Measurements from ENCODE around the gene ZFP1. TPM values are rescaled to one million over a fixed set of nuclear protein-coding genes. Genes with fewer than 3 reads are reported as not detected.

ZFP1 gene
- total RNA-seq, 3 donors from 2014 or later = 7.0 to 16.0 (median 12.5) TPM

GRCh38 chr16:75181630-75182029 is 33.3 kb downstream of the ZFP1 start:
- intact Hi-C loops (cut with DNase I; ENCODE audit: low total_unique reads) = no loop called here
- TF ChIP-seq POLR2AphosphoS5 (IDR thresholded peaks at IDR 0.05) = no peak
- TF ChIP-seq CTCF (IDR thresholded peaks at IDR 0.05) = no peak
- TF ChIP-seq POLR2A (IDR thresholded peaks at IDR 0.05) = no peak
- H3K4me3 ChIP-seq = no peak overlapping the region

GRCh38 chr16:75188832-75189477 is 40.6 kb downstream of the ZFP1 start:
- Histone ChIP-seq H3K9me3 (no peaks in the 10 kb centered on the region), H3K27me3 (no peaks in the 10 kb centered on the region), H3K4me3 (peak overlapping the region in 1 of 3 donors; percentile 18), H3K36me3 (no peaks in the 10 kb centered on the region), H3K27ac (peak overlapping the region; percentile 40 to 66), H3K4me1 (no peaks in the 10 kb centered on the region)
- TF ChIP-seq CTCF (IDR thresholded peaks at IDR 0.05) (no peak), POLR2A (IDR thresholded peaks at IDR 0.05) (no peak), POLR2AphosphoS5 (IDR thresholded peaks at IDR 0.05) (no peak)
- DNase-seq (ENCODE audit: low spot score in 2 of 2) = peak in 1 of 2 donors; percentile 20
- intact Hi-C loops (cut with DNase I; ENCODE audit: low total_unique reads) = no loop called here

More at GRCh38 chr16:75181630-75182029, 33.3 kb downstream of the ZFP1 start:
- Histone ChIP-seq H3K4me1 (no peaks in the 10 kb centered on the region), H3K9me3 (peaks cover 7 to 16% of the 10 kb centered on the region in 2 donors), H3K27ac (no peak overlapping the region), H3K27me3 (no peaks in the 10 kb centered on the region), H3K36me3 (no peaks in the 10 kb centered on the region)
- no peak for DNase-seq (ENCODE audit: low spot score in 2 of 2)

GRCh38 chr16:75189638-75190245 is 41.4 kb downstream of the ZFP1 start:
- Histone ChIP-seq H3K4me1 (no peaks in the 10 kb centered on the region), H3K4me3 (no peak overlapping the region), H3K27ac (peak overlapping the region in 1 of 2 donors; percentile 40), H3K9me3 (no peaks in the 10 kb centered on the region), H3K36me3 (no peaks in the 10 kb centered on the region), H3K27me3 (no peaks in the 10 kb centered on the region)
- intact Hi-C loops (cut with DNase I; ENCODE audit: low total_unique reads) = no loop called here
- peak in 1 of 2 donors; percentile 11 for DNase-seq (ENCODE audit: low spot score in 2 of 2)
- TF ChIP-seq POLR2AphosphoS5 (IDR thresholded peaks at IDR 0.05) = no peak
- no peak for TF ChIP-seq CTCF (IDR thresholded peaks at IDR 0.05)
- TF ChIP-seq POLR2A (IDR thresholded peaks at IDR 0.05) = no peak

- H3K4me3 ChIP-seq = no peak overlapping the region
- H3K9me3 ChIP-seq = no peaks in the 10 kb centered on the region
- TF ChIP-seq POLR2AphosphoS5 (IDR thresholded peaks at IDR 0.05) = no peak
- TF ChIP-seq POLR2A (IDR thresholded peaks at IDR 0.05) = no peak
- no peak for TF ChIP-seq CTCF (IDR thresholded peaks at IDR 0.05)
- intact Hi-C loops (cut with DNase I; ENCODE audit: low total_unique reads) = no loop called here
- no peaks in the 10 kb centered on the region for H3K36me3 ChIP-seq
- H3K27ac ChIP-seq = no peak overlapping the region
- H3K27me3 ChIP-seq = no peaks in the 10 kb centered on the region
- peak in 1 of 2 donors; percentile 16 for DNase-seq (ENCODE audit: low spot score in 2 of 2)
- H3K4me1 ChIP-seq = no peaks in the 10 kb centered on the region
These were observed 44.4 kb downstream of the ZFP1 start for GRCh38 chr16:75192606-75193264.

GRCh38 chr16:75193265-75193650 is 44.9 kb downstream of the ZFP1 start:
- no peaks in the 10 kb centered on the region for H3K9me3 ChIP-seq
- TF ChIP-seq POLR2AphosphoS5 (IDR thresholded peaks at IDR 0.05) = no peak
- TF ChIP-seq CTCF (IDR thresholded peaks at IDR 0.05) = no peak
- TF ChIP-seq POLR2A (IDR thresholded peaks at IDR 0.05) = no peak
- H3K4me1 ChIP-seq = no peaks in the 10 kb centered on the region
- intact Hi-C loops (cut with DNase I; ENCODE audit: low total_unique reads) = no loop called here
- no peaks in the 10 kb centered on the region for H3K36me3 ChIP-seq
- no peak overlapping the region for H3K27ac ChIP-seq
- no peaks in the 10 kb centered on the region for H3K27me3 ChIP-seq
- peak in 1 of 2 donors; percentile 10 for DNase-seq (ENCODE audit: low spot score in 2 of 2)
- no peak overlapping the region for H3K4me3 ChIP-seq

Measured in breast epithelium (tissue), 4 donors.